Measurements from ENCODE around the gene FHIP1B. TPM values are rescaled to one million over a fixed set of nuclear protein-coding genes. Genes with fewer than 3 reads are reported as not detected.

FHIP1B gene
- total and polyA plus RNA-seq, 2 donors from 2014 or later, result 35.1 to 42.5 TPM

DNA sequence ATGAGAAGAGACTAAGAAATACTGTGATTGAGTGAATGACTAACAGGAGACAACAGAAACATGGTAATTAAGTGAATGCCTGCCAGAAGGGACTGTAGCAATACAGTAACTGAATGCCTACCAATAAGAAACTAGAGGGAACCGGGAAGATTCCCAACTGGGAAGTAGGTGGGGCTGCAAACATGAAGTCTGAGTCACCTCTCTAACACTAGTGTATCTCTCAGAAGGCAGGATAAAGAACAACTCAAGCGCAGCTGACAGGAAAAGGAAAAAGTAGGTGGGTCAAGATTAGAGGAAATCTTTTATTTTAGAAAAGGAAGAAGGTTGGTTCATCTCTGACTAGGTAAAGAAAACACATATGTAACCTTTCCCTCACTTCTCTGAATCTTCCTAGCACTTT lies 15.1 kb downstream of the FHIP1B start:
- Histone ChIP-seq H3K36me3 (ENCODE audit: control insufficient read depth in 2 of 3, insufficient read depth in 3 of 3, low read length in 3 of 3) (peaks cover 16 to 67% (median 54%) of the 10 kb centered on the region in 3 donors), H3K4me3 (ENCODE audit: low read length in 3 of 3) (no peak overlapping the region), H3K27me3 (ENCODE audit: control insufficient read depth, insufficient read depth, low read length) (no peaks in the 10 kb centered on the region), H3K9me3 (ENCODE audit: control insufficient read depth in 2 of 3, insufficient read depth in 1 of 3, low read length in 3 of 3) (no peaks in the 10 kb centered on the region), H3K27ac (ENCODE audit: low read depth in 2 of 2, low read length in 2 of 2) (peak overlapping the region in 1 of 2 donors; percentile 40), H3K9ac (ENCODE audit: low read length in 3 of 3) (no peak overlapping the region), H3K4me1 (ENCODE audit: control insufficient read depth in 2 of 3, insufficient read depth in 2 of 3, low read depth in 1 of 3, low read length in 3 of 3) (no peaks in the 10 kb centered on the region)
- DNase-seq (peak in 1 of 5 donors; percentile 12), FAIRE-seq (no peak)
- intact Hi-C loops (cut with DNase I), result no loop called here
- TF ChIP-seq CTCF (IDR thresholded peaks at IDR 0.05; ENCODE audit: borderline replicate concordance, extremely low read depth, insufficient read depth), result no peak

GRCh38 chr11:6217722-6218121 lies 16.7 kb downstream of the FHIP1B start:
- peaks cover 16 to 56% (median 49%) of the 10 kb centered on the region in 3 donors for H3K36me3 ChIP-seq (ENCODE audit: control insufficient read depth in 2 of 3, insufficient read depth in 3 of 3, low read length in 3 of 3)
- no peaks in the 10 kb centered on the region for H3K4me1 ChIP-seq (ENCODE audit: control insufficient read depth in 2 of 3, insufficient read depth in 2 of 3, low read depth in 1 of 3, low read length in 3 of 3)
- no peaks in the 10 kb centered on the region for H3K27me3 ChIP-seq (ENCODE audit: control insufficient read depth, insufficient read depth, low read length)
- no peak overlapping the region for H3K4me3 ChIP-seq (ENCODE audit: low read length in 3 of 3)
- no peak overlapping the region for H3K9ac ChIP-seq (ENCODE audit: low read length in 3 of 3)
- no peak overlapping the region for H3K27ac ChIP-seq (ENCODE audit: low read depth in 2 of 2, low read length in 2 of 2)
- no peak for TF ChIP-seq CTCF (IDR thresholded peaks at IDR 0.05; ENCODE audit: borderline replicate concordance, extremely low read depth, insufficient read depth)
- DNase-seq (peak in 1 of 5 donors; percentile 60), FAIRE-seq (no peak)
- no peaks in the 10 kb centered on the region for H3K9me3 ChIP-seq (ENCODE audit: control insufficient read depth in 2 of 3, insufficient read depth in 1 of 3, low read length in 3 of 3)
- intact Hi-C loops (cut with DNase I), result no loop called here

GRCh38 chr11:6216501-6216900 lies 17.9 kb downstream of the FHIP1B start:
- Histone ChIP-seq H3K27ac (ENCODE audit: low read depth in 2 of 2, low read length in 2 of 2) (no peak overlapping the region), H3K36me3 (ENCODE audit: control insufficient read depth in 2 of 3, insufficient read depth in 3 of 3, low read length in 3 of 3) (peaks cover 12 to 44% (median 44%) of the 10 kb centered on the region in 3 donors), H3K4me1 (ENCODE audit: control insufficient read depth in 2 of 3, insufficient read depth in 2 of 3, low read depth in 1 of 3, low read length in 3 of 3) (no peaks in the 10 kb centered on the region), H3K4me3 (ENCODE audit: low read length in 3 of 3) (no peak overlapping the region), H3K9me3 (ENCODE audit: control insufficient read depth in 2 of 3, insufficient read depth in 1 of 3, low read length in 3 of 3) (no peaks in the 10 kb centered on the region), H3K27me3 (ENCODE audit: control insufficient read depth, insufficient read depth, low read length) (no peaks in the 10 kb centered on the region), H3K9ac (ENCODE audit: low read length in 3 of 3) (no peak overlapping the region)
- no peak for TF ChIP-seq CTCF (IDR thresholded peaks at IDR 0.05; ENCODE audit: borderline replicate concordance, extremely low read depth, insufficient read depth)
- FAIRE-seq (no peak), DNase-seq (no peak)
- intact Hi-C loops (cut with DNase I), result no loop called here

- Histone ChIP-seq H3K36me3 (ENCODE audit: control insufficient read depth in 2 of 3, insufficient read depth in 3 of 3, low read length in 3 of 3) (peaks cover 9 to 45% (median 38%) of the 10 kb centered on the region in 3 donors), H3K4me3 (ENCODE audit: low read length in 3 of 3) (no peak overlapping the region), H3K27me3 (ENCODE audit: control insufficient read depth, insufficient read depth, low read length) (no peaks in the 10 kb centered on the region), H3K9ac (ENCODE audit: low read length in 3 of 3) (no peak overlapping the region), H3K4me1 (ENCODE audit: control insufficient read depth in 2 of 3, insufficient read depth in 2 of 3, low read depth in 1 of 3, low read length in 3 of 3) (no peaks in the 10 kb centered on the region), H3K9me3 (ENCODE audit: control insufficient read depth in 2 of 3, insufficient read depth in 1 of 3, low read length in 3 of 3) (no peaks in the 10 kb centered on the region), H3K27ac (ENCODE audit: low read depth in 2 of 2, low read length in 2 of 2) (no peak overlapping the region)
- TF ChIP-seq CTCF (IDR thresholded peaks at IDR 0.05; ENCODE audit: borderline replicate concordance, extremely low read depth, insufficient read depth), result no peak
- intact Hi-C loops (cut with DNase I), result no loop called here
- peak in 1 of 5 donors; percentile 44 for DNase-seq
- no peak for FAIRE-seq
These were observed 19.9 kb downstream of the FHIP1B start for GRCh38 chr11:6214530-6214929.
